Hematopoietic multipotent progenitor cell treated with erythropoietin and hydrocortisone succinate and interleukin-3 and kit ligand, for 4 days (in vitro differentiated cells): ENCODE results near the gene RPS3A.
"Not testable (repeated sequence)": the region's sequence is repeated elsewhere in the genome, so short reads cannot be mapped to it uniquely, and the experiment has no call there.

Experiments used
- DNase-seq: peaks from one replicate; pipeline ENCODE4 v3.0.0-alpha.2; 2015

Gene RPS3A

GRCh38 chr4:151099229-151099975, at the start of gene RPS3A:
RPS3A (plus strand) TSS chr4:151099628; CDS start chr4:151099653, 25 bp downstream.
- peak; percentile 98 for DNase-seq

- DNase-seq = no peak
Observed at GRCh38 chr4:151052785-151053184, 46.6 kb upstream of the RPS3A start.

- no peak for DNase-seq
Observed at GRCh38 chr4:151055539-151055938, 43.9 kb upstream of the RPS3A start.

GRCh38 chr4:151063143-151063542, 36.3 kb upstream of the RPS3A start:
- DNase-seq = not testable (repeated sequence)

- DNase-seq = no peak
Observed at GRCh38 chr4:151067316-151067970, 32.0 kb upstream of the RPS3A start.

- no peak for DNase-seq
Observed at GRCh38 chr4:151074416-151074916, 25.0 kb upstream of the RPS3A start.

- DNase-seq = not testable (repeated sequence)
Observed at GRCh38 chr4:151077978-151078377, 21.4 kb upstream of the RPS3A start.

GRCh38 chr4:151087467-151087866, 12.0 kb upstream of the RPS3A start:
- no peak for DNase-seq

- no peak for DNase-seq
Observed at GRCh38 chr4:151091047-151091446, 8.4 kb upstream of the RPS3A start.

- no peak for DNase-seq
Observed at GRCh38 chr4:151092488-151092887, 6.9 kb upstream of the RPS3A start.

- DNase-seq = no peak
Observed at GRCh38 chr4:151093203-151093602, 6.2 kb upstream of the RPS3A start.

- no peak for DNase-seq
Observed at GRCh38 chr4:151094290-151094751, 5.1 kb upstream of the RPS3A start.

GRCh38 chr4:151095142-151095541, 4.3 kb upstream of the RPS3A start:
- DNase-seq = no peak

GRCh38 chr4:151097759-151098158, 1.7 kb upstream of the RPS3A start:
- DNase-seq = no peak

GRCh38 chr4:151098979-151099228, 524 bp upstream of the RPS3A start:
- DNase-seq = no peak

GRCh38 chr4:151099976-151100417, 569 bp downstream of the RPS3A start:
- peak; percentile 43 for DNase-seq

- peak; percentile 54 for DNase-seq
Observed at GRCh38 chr4:151100531-151100930, 1.1 kb downstream of the RPS3A start.

GRCh38 chr4:151103758-151104157, 4.3 kb downstream of the RPS3A start:
- no peak for DNase-seq

GRCh38 chr4:151104621-151105020, 5.2 kb downstream of the RPS3A start:
- DNase-seq = no peak

- no peak for DNase-seq
Observed at GRCh38 chr4:151105454-151106032, 6.1 kb downstream of the RPS3A start.

GRCh38 chr4:151107063-151107462, 7.6 kb downstream of the RPS3A start:
- DNase-seq = no peak

GRCh38 chr4:151110236-151110635, 10.8 kb downstream of the RPS3A start:
- DNase-seq = no peak

- DNase-seq = no peak
Observed at GRCh38 chr4:151114338-151114737, 14.9 kb downstream of the RPS3A start.

GRCh38 chr4:151114986-151115385, 15.6 kb downstream of the RPS3A start:
- no peak for DNase-seq
